ENCODE measurements around the gene AMBRA1.

- TF ChIP-seq, protein P1, sequence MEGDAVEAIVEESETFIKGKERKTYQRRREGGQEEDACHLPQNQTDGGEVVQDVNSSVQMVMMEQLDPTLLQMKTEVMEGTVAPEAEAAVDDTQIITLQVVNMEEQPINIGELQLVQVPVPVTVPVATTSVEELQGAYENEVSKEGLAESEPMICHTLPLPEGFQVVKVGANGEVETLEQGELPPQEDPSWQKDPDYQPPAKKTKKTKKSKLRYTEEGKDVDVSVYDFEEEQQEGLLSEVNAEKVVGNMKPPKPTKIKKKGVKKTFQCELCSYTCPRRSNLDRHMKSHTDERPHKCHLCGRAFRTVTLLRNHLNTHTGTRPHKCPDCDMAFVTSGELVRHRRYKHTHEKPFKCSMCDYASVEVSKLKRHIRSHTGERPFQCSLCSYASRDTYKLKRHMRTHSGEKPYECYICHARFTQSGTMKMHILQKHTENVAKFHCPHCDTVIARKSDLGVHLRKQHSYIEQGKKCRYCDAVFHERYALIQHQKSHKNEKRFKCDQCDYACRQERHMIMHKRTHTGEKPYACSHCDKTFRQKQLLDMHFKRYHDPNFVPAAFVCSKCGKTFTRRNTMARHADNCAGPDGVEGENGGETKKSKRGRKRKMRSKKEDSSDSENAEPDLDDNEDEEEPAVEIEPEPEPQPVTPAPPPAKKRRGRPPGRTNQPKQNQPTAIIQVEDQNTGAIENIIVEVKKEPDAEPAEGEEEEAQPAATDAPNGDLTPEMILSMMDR (IDR thresholded peaks at IDR 0.05; ENCODE audit: insufficient read depth, low read length, poor library complexity, severe bottlenecking), result no peak
- TF ChIP-seq EZH2phosphoT487 (conservative IDR thresholded peaks at IDR 0.05; ENCODE audit: low read length), result no peak
These were observed 149.5 kb downstream of the AMBRA1 start for GRCh38 chr11:46444305-46444704.
